GM19455 (cell line): Measurements from ENCODE around the gene FOXP1.

Experiments
- ATAC-seq: cut with Tn5 transposase; IDR thresholded peaks from one replicate; pipeline ENCODE4 v1.9.1; 2021; ENCODE audit not compliant: unreplicated experiment

The FOXP1 gene

GRCh38 chr3:71316066-71316777 lies 267.3 kb downstream of the FOXP1 start:
- no peak for ATAC-seq

- ATAC-seq, result no peak
Observed at GRCh38 chr3:71315431-71315830, 268.1 kb downstream of the FOXP1 start.

- ATAC-seq, result no peak
Observed at GRCh38 chr3:71313844-71314243, 269.7 kb downstream of the FOXP1 start.

GRCh38 chr3:71312461-71312860 lies 271.1 kb downstream of the FOXP1 start:
- no peak for ATAC-seq

- no peak for ATAC-seq
Observed at GRCh38 chr3:71311661-71312046, 271.9 kb downstream of the FOXP1 start.

- ATAC-seq, result no peak
Observed at GRCh38 chr3:71310980-71311660, 272.4 kb downstream of the FOXP1 start.

- ATAC-seq, result no peak
Observed at GRCh38 chr3:71310359-71310979, 273.1 kb downstream of the FOXP1 start.

- ATAC-seq, result no peak
Observed at GRCh38 chr3:71309886-71310285, 273.6 kb downstream of the FOXP1 start.

- no peak for ATAC-seq
Observed at GRCh38 chr3:71309342-71309741, 274.2 kb downstream of the FOXP1 start.

GRCh38 chr3:71308836-71309235 lies 274.7 kb downstream of the FOXP1 start:
- no peak for ATAC-seq

- no peak for ATAC-seq
Observed at GRCh38 chr3:71307991-71308697, 275.4 kb downstream of the FOXP1 start.

- ATAC-seq, result no peak
Observed at GRCh38 chr3:71305231-71306206, 278.0 kb downstream of the FOXP1 start.

- no peak for ATAC-seq
Observed at GRCh38 chr3:71304684-71305083, 278.8 kb downstream of the FOXP1 start.

GRCh38 chr3:71304247-71304646 lies 279.3 kb downstream of the FOXP1 start:
- no peak for ATAC-seq

- no peak for ATAC-seq
Observed at GRCh38 chr3:71303627-71304200, 279.8 kb downstream of the FOXP1 start.

GRCh38 chr3:71302604-71303003 lies 280.9 kb downstream of the FOXP1 start:
- no peak for ATAC-seq

GRCh38 chr3:71300951-71301393 lies 282.6 kb downstream of the FOXP1 start:
- ATAC-seq, result peak; percentile 50

GRCh38 chr3:71299160-71299559 lies 284.4 kb downstream of the FOXP1 start:
- no peak for ATAC-seq

- ATAC-seq, result no peak
Observed at GRCh38 chr3:71294919-71295318, 288.6 kb downstream of the FOXP1 start.

- no peak for ATAC-seq
Observed at GRCh38 chr3:71290301-71290700, 293.2 kb downstream of the FOXP1 start.
